ENCODE measurements around the gene PIK3CD.

- TF ChIP-seq EZH2phosphoT487 (IDR thresholded peaks at IDR 0.05; ENCODE audit: borderline replicate concordance, low read depth, low read length) (no peak), CTCF (conservative IDR thresholded peaks at IDR 0.05; ENCODE audit: low read length) (no peak)
Measured at GRCh38 chr1:9649769-9650168, 1.8 kb upstream of the PIK3CD start.
